ENCODE measurements around the gene CACNB4.

The CACNB4 gene

DNA sequence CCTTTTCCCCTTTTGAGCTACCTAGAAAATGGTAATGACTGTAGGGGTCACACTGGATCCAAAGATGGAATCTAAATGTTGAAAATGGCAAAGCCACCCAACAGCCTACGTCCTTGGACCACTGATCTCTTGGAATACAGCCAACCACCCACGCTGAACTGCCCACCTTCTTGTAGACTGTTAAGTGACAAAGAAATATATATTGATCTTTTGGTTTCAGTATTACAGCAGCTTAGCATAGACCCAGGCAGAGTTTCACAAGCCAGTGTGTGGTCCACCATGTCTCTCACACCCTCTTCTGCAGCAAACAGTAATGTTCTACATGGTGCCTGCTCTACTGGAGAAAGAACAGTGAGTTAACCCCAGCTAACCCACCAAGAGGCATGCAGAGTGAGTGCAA, 20.2 kb downstream of the CACNB4 start:
- DNase-seq (ENCODE audit: extremely low read depth, low read depth): no peak
- H3K4me3 ChIP-seq (replicated peaks; ENCODE audit: low read depth, low read length): no peak overlapping the region
- TF ChIP-seq, protein P1, sequence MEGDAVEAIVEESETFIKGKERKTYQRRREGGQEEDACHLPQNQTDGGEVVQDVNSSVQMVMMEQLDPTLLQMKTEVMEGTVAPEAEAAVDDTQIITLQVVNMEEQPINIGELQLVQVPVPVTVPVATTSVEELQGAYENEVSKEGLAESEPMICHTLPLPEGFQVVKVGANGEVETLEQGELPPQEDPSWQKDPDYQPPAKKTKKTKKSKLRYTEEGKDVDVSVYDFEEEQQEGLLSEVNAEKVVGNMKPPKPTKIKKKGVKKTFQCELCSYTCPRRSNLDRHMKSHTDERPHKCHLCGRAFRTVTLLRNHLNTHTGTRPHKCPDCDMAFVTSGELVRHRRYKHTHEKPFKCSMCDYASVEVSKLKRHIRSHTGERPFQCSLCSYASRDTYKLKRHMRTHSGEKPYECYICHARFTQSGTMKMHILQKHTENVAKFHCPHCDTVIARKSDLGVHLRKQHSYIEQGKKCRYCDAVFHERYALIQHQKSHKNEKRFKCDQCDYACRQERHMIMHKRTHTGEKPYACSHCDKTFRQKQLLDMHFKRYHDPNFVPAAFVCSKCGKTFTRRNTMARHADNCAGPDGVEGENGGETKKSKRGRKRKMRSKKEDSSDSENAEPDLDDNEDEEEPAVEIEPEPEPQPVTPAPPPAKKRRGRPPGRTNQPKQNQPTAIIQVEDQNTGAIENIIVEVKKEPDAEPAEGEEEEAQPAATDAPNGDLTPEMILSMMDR (IDR thresholded peaks at IDR 0.05; ENCODE audit: low read depth, low read length, missing control alignments): no peak

DNA sequence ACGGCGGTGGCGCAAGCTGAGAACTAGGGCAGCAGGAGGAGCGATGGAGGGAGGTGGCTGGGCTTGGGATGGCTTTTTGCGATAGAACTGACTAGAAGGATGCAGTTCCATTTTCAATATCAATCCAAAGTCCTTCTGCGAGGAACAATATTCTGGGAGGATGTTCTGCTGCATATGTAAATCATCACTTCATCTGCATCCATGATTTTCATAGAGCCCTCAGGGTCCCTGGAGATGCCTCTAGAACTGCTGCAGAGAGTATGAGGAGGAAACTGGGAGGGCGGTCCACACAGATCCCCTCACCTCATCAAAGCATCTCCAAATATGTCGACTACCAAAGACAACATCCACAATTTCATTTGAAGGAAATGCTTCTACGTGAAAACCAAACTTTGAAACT, 20.8 kb downstream of the CACNB4 start:
- TF ChIP-seq, protein P1 (IDR thresholded peaks at IDR 0.05; ENCODE audit: low read depth, low read length, missing control alignments): no peak
- no peak overlapping the region for H3K4me3 ChIP-seq (replicated peaks; ENCODE audit: low read depth, low read length)
- DNase-seq (ENCODE audit: extremely low read depth, low read depth): no peak

DNA sequence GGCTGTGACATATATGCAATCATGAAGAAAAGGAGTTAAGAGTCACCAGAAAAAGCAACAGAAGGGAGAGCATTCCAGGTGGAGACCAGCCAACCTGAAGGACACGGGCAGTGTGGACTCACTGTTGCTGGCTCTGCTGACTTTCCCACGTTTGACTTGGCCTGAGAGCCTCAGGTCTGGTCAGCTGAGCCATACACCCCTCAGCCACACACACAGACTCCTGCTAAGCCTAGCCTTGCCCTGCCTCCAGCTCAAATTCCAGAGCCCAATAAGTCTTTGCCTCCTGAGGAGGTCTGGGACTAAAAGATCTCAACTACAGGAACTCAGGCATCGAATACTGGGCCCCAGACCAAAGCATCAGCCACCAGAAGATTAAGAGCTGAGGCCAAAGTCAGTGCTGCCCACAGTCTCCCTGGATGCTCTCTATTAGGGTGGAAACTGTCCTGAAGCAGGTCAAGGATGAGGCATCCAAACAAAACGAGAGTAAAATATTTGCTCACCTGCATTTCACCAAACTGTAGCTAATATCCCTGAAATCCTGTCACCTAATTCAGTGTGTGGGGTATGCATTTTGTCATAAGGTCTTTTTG, 23.3 kb downstream of the CACNB4 start:
- no peak overlapping the region for H3K4me3 ChIP-seq (replicated peaks; ENCODE audit: low read depth, low read length)
- no peak for DNase-seq (ENCODE audit: extremely low read depth, low read depth)
- TF ChIP-seq, protein P1 (IDR thresholded peaks at IDR 0.05; ENCODE audit: low read depth, low read length, missing control alignments): no peak

DNA sequence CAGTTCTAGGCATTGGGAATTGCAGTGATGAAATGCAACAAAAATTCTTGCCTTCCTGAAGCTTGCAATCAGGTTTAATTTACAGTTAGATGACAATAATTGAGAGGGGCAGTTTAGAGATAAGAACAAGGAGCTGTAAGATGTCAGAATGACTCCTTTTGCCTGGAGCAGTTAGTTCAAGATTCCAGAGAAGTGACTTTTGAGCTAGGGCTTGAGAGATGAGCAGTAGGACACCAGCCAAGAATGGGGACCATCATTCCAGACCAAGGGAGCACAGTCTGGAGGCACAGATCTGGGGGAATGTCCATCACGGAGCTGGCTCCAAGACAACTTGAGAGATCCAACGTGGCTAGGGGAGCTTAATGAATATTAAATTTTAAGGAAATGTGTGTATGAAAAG, 26.8 kb downstream of the CACNB4 start:
- no peak overlapping the region for H3K4me3 ChIP-seq (replicated peaks; ENCODE audit: low read depth, low read length)
- no peak for DNase-seq (ENCODE audit: extremely low read depth, low read depth)
- TF ChIP-seq, protein P1 (IDR thresholded peaks at IDR 0.05; ENCODE audit: low read depth, low read length, missing control alignments): no peak

DNA sequence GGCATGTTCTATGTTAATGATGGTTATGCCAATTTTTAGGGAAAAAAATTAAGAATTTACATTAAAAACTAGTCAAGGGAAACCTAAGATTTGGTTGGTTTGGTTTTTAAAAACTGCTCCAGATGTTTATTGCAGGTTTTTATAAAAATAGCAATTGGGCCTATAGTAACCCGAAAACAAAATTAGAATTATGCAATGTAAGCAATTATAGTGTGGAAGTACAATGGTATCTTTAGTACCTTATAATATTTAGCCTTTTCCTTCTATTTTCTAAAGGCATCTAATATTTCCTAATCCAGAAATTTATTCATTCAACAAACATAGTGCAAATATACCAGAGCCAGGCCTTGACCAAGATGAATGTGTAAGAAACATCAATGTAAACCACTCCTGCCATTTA, 27.3 kb downstream of the CACNB4 start:
- DNase-seq (ENCODE audit: extremely low read depth, low read depth): no peak
- TF ChIP-seq, protein P1 (IDR thresholded peaks at IDR 0.05; ENCODE audit: low read depth, low read length, missing control alignments): no peak
- H3K4me3 ChIP-seq (replicated peaks; ENCODE audit: low read depth, low read length): no peak overlapping the region

DNA sequence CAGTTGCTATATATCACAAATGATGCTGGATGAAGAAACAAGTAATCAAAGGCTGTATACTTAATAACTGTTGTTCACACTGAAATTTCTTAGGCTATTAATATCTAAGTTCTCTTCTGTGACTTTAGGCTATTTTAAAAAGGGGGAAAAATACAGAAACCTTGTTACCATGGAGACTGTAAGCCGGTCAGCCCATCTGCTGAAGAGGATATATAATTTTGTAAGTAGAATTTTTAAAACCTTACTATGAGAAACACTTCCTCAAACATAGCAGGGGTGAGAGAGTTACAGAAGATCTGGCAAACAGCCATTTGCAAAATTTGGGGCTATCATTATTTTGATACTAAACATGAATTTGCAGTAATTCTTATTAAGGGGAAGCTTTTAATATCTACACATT, 27.8 kb downstream of the CACNB4 start:
- no peak overlapping the region for H3K4me3 ChIP-seq (replicated peaks; ENCODE audit: low read depth, low read length)
- DNase-seq (ENCODE audit: extremely low read depth, low read depth): no peak
- TF ChIP-seq, protein P1 (IDR thresholded peaks at IDR 0.05; ENCODE audit: low read depth, low read length, missing control alignments): no peak

DNA sequence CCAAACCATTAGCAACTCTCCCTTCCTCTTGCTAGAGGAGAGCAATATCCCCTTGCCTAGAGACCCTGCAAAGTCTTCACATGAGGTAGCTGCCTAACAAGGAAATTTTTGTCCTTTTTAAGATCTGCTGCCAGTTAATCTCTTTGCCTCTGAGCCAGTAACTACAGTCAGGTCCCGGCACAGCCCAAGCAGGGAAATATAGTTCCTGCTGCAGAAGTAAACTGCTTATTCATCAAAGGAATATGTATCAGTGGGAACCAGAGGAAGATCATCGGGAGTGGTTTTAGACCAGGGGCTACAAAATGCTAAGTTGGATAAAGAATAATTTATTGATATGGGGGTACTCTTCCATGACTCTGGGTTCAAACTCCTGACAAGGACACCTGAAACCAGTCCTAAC, 30.6 kb downstream of the CACNB4 start:
- TF ChIP-seq, protein P1 (IDR thresholded peaks at IDR 0.05; ENCODE audit: low read depth, low read length, missing control alignments): no peak
- no peak overlapping the region for H3K4me3 ChIP-seq (replicated peaks; ENCODE audit: low read depth, low read length)
- DNase-seq (ENCODE audit: extremely low read depth, low read depth): no peak
